ENCODE measurements around the gene DDHD1.

The DDHD1 gene

GRCh38 chr14:53034036-53034435, 119.1 kb downstream of the DDHD1 start:
- no peak for DNase-seq (ENCODE audit: low read depth)

GRCh38 chr14:53032838-53033390, 120.2 kb downstream of the DDHD1 start:
- no peak for DNase-seq (ENCODE audit: low read depth)

- DNase-seq (ENCODE audit: low read depth): no peak
Measured at GRCh38 chr14:53032161-53032803, 120.8 kb downstream of the DDHD1 start.

GRCh38 chr14:53027562-53027961, 125.6 kb downstream of the DDHD1 start:
- no peak for DNase-seq (ENCODE audit: low read depth)

GRCh38 chr14:53027041-53027440, 126.1 kb downstream of the DDHD1 start:
- DNase-seq (ENCODE audit: low read depth): no peak

- no peak for DNase-seq (ENCODE audit: low read depth)
Measured at GRCh38 chr14:53023325-53023724, 129.8 kb downstream of the DDHD1 start.

GRCh38 chr14:53022593-53022992, 130.5 kb downstream of the DDHD1 start:
- DNase-seq (ENCODE audit: low read depth): no peak

GRCh38 chr14:53020193-53020932, 132.8 kb downstream of the DDHD1 start:
- no peak for DNase-seq (ENCODE audit: low read depth)

DNA sequence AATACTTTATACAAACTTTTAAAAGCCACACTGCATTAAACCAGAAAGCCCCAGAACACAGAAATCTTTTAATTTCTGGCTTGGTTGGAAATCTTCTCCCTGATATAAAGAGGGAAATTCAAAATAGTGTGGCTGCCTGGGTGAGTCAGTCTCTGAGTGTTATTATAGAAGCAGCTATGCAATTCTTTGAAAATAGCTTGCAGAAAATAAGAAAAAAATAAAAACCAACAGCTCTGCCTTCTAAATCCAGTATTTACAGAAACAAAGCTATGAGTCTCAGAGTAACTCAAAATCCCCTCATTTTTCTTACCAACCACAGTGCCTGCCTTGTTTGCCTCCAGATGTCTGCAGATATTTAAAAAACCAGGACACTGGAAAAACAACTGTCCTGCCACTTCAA, 133.7 kb downstream of the DDHD1 start:
- no peak for DNase-seq (ENCODE audit: low read depth)

DNA sequence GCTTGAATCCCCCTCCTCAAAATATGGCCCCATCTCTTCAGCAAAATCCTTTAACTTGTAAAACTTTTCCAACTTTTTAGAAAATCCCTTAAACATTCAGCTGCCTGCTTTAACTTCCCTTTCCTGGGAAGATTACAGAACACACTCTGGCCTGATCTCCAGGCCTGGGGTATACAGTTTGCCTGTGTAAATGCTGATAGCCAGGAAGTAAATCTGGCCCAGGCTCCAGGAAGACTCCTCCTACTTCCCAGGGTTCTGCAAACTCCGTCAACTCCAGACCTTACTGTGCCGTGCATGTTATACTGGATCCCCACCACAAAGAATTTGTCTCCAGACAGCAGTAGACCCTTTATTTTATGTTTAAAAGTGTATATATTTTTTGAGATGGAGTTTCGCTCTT, 135.3 kb downstream of the DDHD1 start:
- no peak for DNase-seq (ENCODE audit: low read depth)

GRCh38 chr14:53016919-53017318, 136.2 kb downstream of the DDHD1 start:
- no peak for DNase-seq (ENCODE audit: low read depth)

DNA sequence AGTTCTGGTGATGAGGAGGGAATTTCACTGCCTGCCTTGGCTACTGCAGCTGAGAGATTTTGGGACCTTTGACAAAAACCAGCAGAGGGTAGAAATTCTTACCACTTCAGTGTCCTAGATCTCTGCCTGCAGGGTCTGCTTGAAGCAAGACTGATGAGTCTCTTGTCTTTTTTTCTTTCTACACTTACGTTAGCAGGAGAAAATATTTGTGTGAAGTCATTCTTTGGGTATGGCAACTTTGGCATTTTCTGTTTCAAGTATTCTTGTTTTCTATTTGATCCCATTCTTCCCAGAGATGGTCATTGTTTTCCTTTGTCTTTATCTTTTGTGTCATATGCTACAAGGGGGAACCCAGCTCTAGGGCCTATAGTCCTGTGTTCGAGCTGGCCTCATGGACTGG, 136.6 kb downstream of the DDHD1 start:
- DNase-seq (ENCODE audit: low read depth): no peak

GRCh38 chr14:53011053-53011462, 142.1 kb downstream of the DDHD1 start:
- no peak for DNase-seq (ENCODE audit: low read depth)

DNA sequence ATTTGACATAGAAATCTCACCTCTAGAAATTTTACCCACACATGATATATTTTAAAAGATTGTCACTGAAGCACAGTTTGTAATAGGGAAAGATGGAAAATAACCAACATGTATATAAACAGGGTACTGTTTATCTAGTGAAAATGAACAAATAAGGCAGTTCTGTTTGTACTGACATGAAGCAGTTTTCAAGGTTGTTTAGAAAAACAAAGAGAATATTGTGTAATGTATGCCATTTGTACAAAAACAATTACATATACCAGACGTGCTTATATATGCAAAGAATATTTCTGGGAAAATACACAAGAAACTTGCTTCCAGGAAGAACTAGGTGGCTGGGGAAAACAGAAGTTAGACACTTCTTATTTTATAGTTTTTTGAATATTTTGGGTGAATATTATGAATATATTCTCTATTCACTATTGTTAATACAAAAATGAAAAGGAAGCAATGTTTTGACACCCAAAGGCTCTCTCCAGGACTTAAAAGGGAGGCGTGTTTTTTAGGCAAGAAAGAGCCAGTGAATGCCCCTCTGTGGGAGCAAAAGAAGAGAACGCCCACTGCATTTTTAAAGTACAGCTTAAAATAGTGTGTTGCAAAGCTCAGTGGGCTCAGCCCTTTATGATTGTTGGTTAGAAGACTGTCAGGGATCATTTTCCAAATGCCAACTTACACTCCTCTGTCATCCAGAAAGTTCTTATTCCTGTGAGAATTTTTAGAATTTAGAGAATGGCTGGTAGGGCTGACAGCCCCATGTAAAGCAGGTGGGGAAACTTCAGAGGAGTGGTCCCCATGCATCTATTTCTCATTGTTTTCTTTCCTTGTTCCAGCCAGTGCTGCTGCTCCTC, 142.7 kb downstream of the DDHD1 start:
- no peak for DNase-seq (ENCODE audit: low read depth)

- no peak for DNase-seq (ENCODE audit: low read depth)
Measured at GRCh38 chr14:53006931-53007562, 146.1 kb downstream of the DDHD1 start.

GRCh38 chr14:53004976-53005375, 148.1 kb downstream of the DDHD1 start:
- no peak for DNase-seq (ENCODE audit: low read depth)

DNA sequence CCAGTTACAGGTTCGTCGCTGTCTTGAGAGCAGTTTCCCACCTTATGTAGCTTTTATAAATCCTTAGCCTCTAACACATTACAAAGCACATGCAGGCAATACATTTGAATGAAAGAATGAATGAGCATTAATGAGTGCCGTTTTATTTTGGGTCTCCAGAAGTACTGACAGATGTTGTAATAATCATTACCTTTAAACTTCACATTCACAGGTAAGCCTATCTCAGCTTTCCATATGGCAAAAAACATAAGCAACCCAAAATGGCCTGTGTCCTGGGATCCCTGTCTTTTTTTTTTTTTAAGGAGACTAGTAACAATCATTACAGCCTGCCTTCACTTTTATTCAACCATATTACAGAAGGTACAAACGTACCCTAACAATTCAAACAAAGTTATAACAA, 149.3 kb downstream of the DDHD1 start:
- no peak for DNase-seq (ENCODE audit: low read depth)

DNA sequence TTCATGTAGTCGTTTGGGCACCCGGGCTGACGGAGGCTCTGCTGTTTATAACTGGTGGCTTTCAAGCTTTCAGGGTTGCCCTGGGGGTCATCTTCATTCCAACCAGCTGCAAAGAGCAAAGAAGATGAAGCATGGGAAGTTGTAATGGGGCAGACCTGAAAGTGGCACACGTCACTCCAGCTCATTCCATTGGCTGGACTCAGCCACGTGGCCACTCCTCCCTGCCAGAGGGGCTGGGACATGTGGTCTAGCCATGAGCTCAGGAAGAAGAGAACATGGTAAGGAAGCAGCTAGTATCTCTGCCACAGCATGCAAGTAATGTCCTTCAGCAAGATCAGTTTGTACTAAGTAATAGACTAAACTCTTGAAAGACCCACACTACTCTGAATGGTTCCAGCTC, 150.5 kb downstream of the DDHD1 start:
- DNase-seq (ENCODE audit: low read depth): no peak

DNA sequence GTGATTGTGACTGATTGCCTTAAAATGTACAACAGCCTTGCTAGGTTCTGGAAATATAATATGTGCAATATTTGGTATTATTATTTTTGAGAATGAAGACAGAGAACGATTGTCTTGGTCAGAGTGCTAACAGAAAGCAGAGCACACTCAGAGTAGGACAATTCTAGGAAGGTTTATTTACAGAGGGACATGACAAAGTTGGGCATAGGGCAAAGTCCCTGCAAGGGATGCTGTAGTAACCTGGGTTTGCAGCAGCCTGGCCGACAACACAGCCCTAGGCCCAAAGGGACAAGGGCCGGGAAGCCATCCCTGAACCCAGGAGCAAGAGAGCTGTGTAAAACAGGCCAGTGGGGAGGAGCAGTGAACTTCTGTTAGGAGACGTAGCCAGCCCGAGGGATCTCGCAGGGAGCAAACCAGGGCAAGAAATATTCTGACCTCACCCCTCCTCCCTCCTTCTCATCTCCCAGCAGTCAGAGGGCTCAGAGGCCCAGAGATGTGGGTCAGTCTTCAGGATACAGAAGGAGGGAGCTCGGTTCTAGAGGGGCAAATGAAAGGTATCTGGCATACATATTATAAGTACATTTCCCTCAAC, 151.2 kb downstream of the DDHD1 start:
- DNase-seq (ENCODE audit: low read depth): no peak

GRCh38 chr14:52998376-52999015, 154.6 kb downstream of the DDHD1 start:
- DNase-seq (ENCODE audit: low read depth): no peak

- no peak for DNase-seq (ENCODE audit: low read depth)
Measured at GRCh38 chr14:52996493-52996892, 156.6 kb downstream of the DDHD1 start.
